Coronary artery (tissue), 2 donors: ENCODE measurements around the gene DIAPH2.
"Not testable (repeated sequence)": the region's sequence is repeated elsewhere in the genome, so short reads cannot be mapped to it uniquely, and the experiment has no call there.

Source experiments
- DNase-seq: peaks from one replicate; pipeline ENCODE4 v3.0.0-alpha.2; 2017; ENCODE audit warnings: low spot score
- H3K27ac ChIP-seq, 2 donors: fragments of 200-600 bp; sonication (generic); one replicate each; pipeline ENCODE4 v1.5.1; 2016 to 2019
- H3K4me3 ChIP-seq: fragments of 200-600 bp; sonication (generic); 2 replicates; pipeline ENCODE4 v1.5.1; 2016; ENCODE audit warnings: mild to moderate bottlenecking, moderate library complexity
- CTCF ChIP-seq: fragments of 200-600 bp; sonication (generic); IDR thresholded peaks from one replicate; pipeline ENCODE4 v1.5.1; 2019; ENCODE audit warnings: antibody characterized with exemption

DIAPH2 gene

GRCh38 chrX:96713303-96713702 is 28.7 kb downstream of the DIAPH2 start:
- Histone ChIP-seq H3K4me3 (no peak overlapping the region), H3K27ac (no peak overlapping the region)
- no peak for DNase-seq
- TF ChIP-seq CTCF = no peak

- DNase-seq, H3K27ac ChIP-seq, H3K4me3 ChIP-seq: not testable (repeated sequence)
Observed at GRCh38 chrX:96714393-96714792, 29.8 kb downstream of the DIAPH2 start.

- no peak for DNase-seq
- TF ChIP-seq CTCF = no peak
- Histone ChIP-seq H3K27ac (no peak overlapping the region), H3K4me3 (no peak overlapping the region)
Observed at GRCh38 chrX:96715481-96715880, 30.8 kb downstream of the DIAPH2 start.

- TF ChIP-seq CTCF = no peak
- Histone ChIP-seq H3K27ac (no peak overlapping the region), H3K4me3 (no peak overlapping the region)
- DNase-seq = no peak
Observed at GRCh38 chrX:96719161-96719875, 34.7 kb downstream of the DIAPH2 start.

GRCh38 chrX:96721354-96721753 is 36.7 kb downstream of the DIAPH2 start:
- Histone ChIP-seq H3K27ac (no peak overlapping the region), H3K4me3 (no peak overlapping the region)
- TF ChIP-seq CTCF = no peak
- no peak for DNase-seq

GRCh38 chrX:96722781-96723180 is 38.1 kb downstream of the DIAPH2 start:
- no peak overlapping the region for H3K4me3 ChIP-seq
- no peak overlapping the region for H3K27ac ChIP-seq
- no peak for DNase-seq
- TF ChIP-seq CTCF = no peak

- Histone ChIP-seq H3K27ac (no peak overlapping the region), H3K4me3 (no peak overlapping the region)
- TF ChIP-seq CTCF = no peak
- no peak for DNase-seq
Observed at GRCh38 chrX:96729053-96729452, 44.4 kb downstream of the DIAPH2 start.
